Common myeloid progenitor, CD34-positive (primary cell): ENCODE data around the gene IFI6.
A peak's percentile ranks its signal among the peaks of the same experiment; 100 is the strongest.
"Not testable (repeated sequence)": the region's sequence is repeated elsewhere in the genome, so short reads cannot be mapped to it uniquely, and the experiment has no call there.

ENCODE experiments used
- CTCF ChIA-PET: fragments of 350-600 bp; sonication (Branson Sonifier 250); formaldehyde crosslinking; loops from one replicate; lab custom pipeline; 2021; ENCODE audit warnings: antibody characterized with exemption; lab: Charles Lee
- POLR2A ChIA-PET: fragments of 350-600 bp; sonication (Branson Sonifier 250); formaldehyde crosslinking; loops from one replicate; lab custom pipeline; 2021; ENCODE audit warnings: antibody characterized with exemption; lab: Charles Lee
- DNase-seq, 3 donors: peaks; one replicate each; pipeline versions ENCODE4 v3.0.0 to v3.0.0-alpha.2; 2013
- H3K27ac ChIP-seq, 2 experiments: 1 replicate in 1 of 2; 2 replicates in 1 of 2; pipeline ENCODE4 v1.7.0; 2013; ENCODE audit warnings: inconsistent platforms in 2 of 2, low read length in 2 of 2, mild to moderate bottlenecking in 2 of 2, low read depth in 1 of 2, moderate library complexity in 1 of 2; ENCODE audit not compliant: severe bottlenecking in 2 of 2, insufficient read depth in 1 of 2, poor library complexity in 1 of 2
- H3K27me3 ChIP-seq, 5 experiments: replicated peaks in 2 of 5; 1 replicate in 3 of 5; 2 replicates in 2 of 5; pipeline versions ENCODE4 v1.6.1 to v1.7.0; 2013; ENCODE audit warnings: low read length in 4 of 5, mild to moderate bottlenecking in 2 of 5, moderate library complexity in 2 of 5, inconsistent platforms in 1 of 5; ENCODE audit not compliant: insufficient read depth in 5 of 5, control insufficient read depth in 4 of 5
- H3K36me3 ChIP-seq, 4 experiments: 1 replicate in 2 of 4; 2 replicates in 2 of 4; pipeline versions ENCODE4 v1.6.1 to v1.7.0; 2013; ENCODE audit warnings: low read length in 3 of 4, control low read depth in 1 of 4, mild to moderate bottlenecking in 1 of 4; ENCODE audit not compliant: control insufficient read depth in 4 of 4, insufficient read depth in 4 of 4
- H3K4me1 ChIP-seq, 4 experiments: 1 replicate in 3 of 4; 2 replicates in 1 of 4; pipeline versions ENCODE4 v1.6.1 to v1.7.1; 2013; ENCODE audit warnings: low read length in 3 of 4, mild to moderate bottlenecking in 3 of 4, control low read depth in 1 of 4, inconsistent platforms in 1 of 4, moderate library complexity in 1 of 4; ENCODE audit not compliant: control insufficient read depth in 4 of 4, insufficient read depth in 4 of 4; ENCODE audit errors: control extremely low read depth in 1 of 4
- H3K4me3 ChIP-seq, 7 experiments: 1 replicate in 4 of 7; 2 replicates in 3 of 7; pipeline versions ENCODE4 v1.5.1 to v1.7.0; 2013; ENCODE audit warnings: mild to moderate bottlenecking in 7 of 7, low read length in 6 of 7, moderate library complexity in 6 of 7, inconsistent platforms in 2 of 7, low read depth in 2 of 7, control low read depth in 1 of 7; ENCODE audit not compliant: insufficient read depth in 4 of 7, control insufficient read depth in 1 of 7; ENCODE audit errors: extremely low read depth in 1 of 7
- H3K9me3 ChIP-seq, 5 experiments: 1 replicate in 4 of 5; 2 replicates in 1 of 5; pipeline versions ENCODE4 v1.6.1 to v1.7.1; 2013; ENCODE audit warnings: low read length in 4 of 5, mild to moderate bottlenecking in 2 of 5, inconsistent platforms in 1 of 5, low read depth in 1 of 5, moderate library complexity in 1 of 5; ENCODE audit not compliant: control insufficient read depth in 4 of 5, insufficient read depth in 2 of 5; ENCODE audit errors: control extremely low read depth in 1 of 5
- WGBS: methylation state at CpG from one replicate; pipeline ENCODE4 v1.1.5; 2013; ENCODE audit not compliant: insufficient coverage; 5-methylcytosine and 5-hydroxymethylcytosine counted together

Gene IFI6

DNA sequence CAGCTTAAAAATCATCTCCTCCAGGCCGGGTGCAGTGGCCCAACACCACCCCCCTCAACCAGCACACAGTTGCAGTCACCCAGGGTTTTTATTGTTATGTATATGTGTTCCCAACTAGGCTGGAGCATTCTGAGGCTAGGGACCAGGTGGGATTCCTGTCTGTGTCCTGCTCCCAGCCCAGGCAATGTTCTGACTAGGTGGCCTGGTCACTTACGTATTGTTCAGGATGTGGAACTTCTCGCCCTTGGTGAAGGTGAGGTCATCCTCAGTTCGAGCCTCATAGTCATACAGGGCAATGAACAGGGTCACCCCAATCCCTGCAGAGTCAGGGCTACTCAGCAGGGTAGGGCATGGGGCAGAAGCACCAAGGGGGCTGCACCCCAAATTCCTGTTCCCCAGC lies 49.2 kb downstream of the IFI6 start:
- H3K27ac ChIP-seq, result no peak overlapping the region
- H3K27me3 ChIP-seq, result no peaks in the 10 kb centered on the region
- no peaks in the 10 kb centered on the region for H3K36me3 ChIP-seq
- ChIA-PET CTCF (interaction anchor here (1.2 to 22.9 kb wide), 3 partner anchors 10 to 41 kb away, joined by 3 to 311 read pairs (median 297); partner anchors contain the start of gene AHDC1), POLR2A (interaction anchor here (0.6 kb wide), 1 partner anchor 9 kb away, joined by 3 read pairs; no protein-coding TSS in a partner anchor)
- H3K4me3 ChIP-seq, result no peak overlapping the region
- H3K9me3 ChIP-seq, result no peaks in the 10 kb centered on the region
- WGBS, result 85% methylated on average over 3 of the region's 4 CpGs
- no peak for DNase-seq
- H3K4me1 ChIP-seq, result peaks cover 24 to 84% (median 58%) of the 10 kb centered on the region in 4 experiments

DNA sequence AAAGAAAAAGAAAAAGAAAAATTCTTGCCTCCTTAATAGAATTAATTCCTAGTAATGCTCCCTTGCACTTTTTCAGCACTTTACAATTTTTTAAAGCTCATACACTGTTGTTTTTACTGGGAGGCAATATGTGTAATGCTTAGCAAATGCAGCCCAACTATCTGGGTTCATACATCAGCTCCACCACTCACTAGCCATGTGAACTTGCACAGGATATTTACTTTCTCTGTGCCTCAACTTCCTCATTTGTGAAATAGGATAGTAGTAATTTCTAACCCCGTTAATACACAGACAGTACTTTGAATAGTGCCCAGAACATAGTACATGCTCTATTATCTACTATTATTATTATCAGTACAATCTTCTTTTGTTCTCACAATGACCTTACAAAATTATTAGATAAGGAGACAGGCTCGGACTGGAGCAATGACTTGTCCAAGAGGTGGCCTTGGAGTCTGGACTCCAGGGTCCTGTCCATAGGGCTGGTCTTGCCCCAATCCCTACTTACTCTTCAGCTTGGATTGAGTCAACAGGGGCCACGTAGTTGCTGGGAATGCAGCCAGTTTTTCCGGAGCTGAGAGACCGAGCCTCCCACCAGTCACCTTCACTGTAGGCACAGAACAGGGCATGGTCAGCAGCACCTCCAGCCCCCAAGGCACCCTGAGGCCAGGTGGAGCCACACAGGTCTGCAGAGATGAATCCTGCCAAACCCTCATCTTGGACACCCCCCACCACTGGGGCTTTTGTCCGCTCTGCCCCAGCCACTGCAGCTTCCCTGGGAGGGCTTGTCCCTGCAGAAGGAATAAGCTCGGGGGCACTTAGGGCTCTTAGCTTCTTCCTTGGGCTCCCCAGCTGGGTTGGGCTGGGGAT lies 50.7 kb downstream of the IFI6 start:
- Histone ChIP-seq H3K9me3 (no peaks in the 10 kb centered on the region), H3K36me3 (no peaks in the 10 kb centered on the region), H3K4me3 (no peak overlapping the region), H3K27ac (no peak overlapping the region), H3K4me1 (peaks cover 24 to 85% (median 68%) of the 10 kb centered on the region in 4 experiments), H3K27me3 (no peaks in the 10 kb centered on the region)
- WGBS, result 93% methylated on average over 5 of the region's 7 CpGs
- CTCF ChIA-PET, result interaction anchor here (1.3 to 22.9 kb wide), 5 partner anchors 4 to 43 kb away, joined by 3 to 311 read pairs (median 297); partner anchors contain the start of genes AHDC1 and FGR
- DNase-seq, result peak in 1 of 3 donors; percentile 54
- POLR2A ChIA-PET, result no interaction called here

DNA sequence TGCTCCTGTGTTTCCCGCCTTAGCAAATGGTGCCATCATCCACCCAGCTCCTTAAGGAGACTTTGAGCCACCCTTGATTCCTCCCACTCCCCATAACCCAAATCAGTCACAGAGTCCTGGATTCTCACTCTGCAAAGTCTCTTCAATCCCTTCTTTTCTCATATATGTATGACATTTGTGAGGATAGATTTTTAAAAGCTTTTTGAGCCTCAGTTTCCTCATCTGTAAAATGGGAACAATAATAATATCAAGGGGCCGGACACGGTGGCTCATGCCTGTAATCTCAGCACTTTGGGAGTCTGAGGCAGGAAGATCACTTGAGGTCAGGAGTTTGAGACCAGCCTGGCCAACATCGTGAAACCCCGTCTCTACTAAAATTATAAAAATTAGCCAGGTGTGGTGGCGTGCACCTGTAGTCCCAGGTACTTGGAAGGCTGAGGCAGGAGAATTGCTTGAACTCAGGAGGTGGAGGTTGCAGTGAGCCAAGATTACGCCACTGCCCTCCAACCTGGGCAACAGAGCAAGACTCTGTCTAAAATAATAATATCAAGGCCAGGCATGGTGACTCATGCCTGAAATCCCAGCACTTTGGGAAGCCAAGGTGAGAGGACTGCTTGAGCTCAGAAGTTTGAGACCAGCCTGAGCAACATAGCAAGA lies 52.1 kb downstream of the IFI6 start:
- DNase-seq, H3K36me3 ChIP-seq, H3K9me3 ChIP-seq, H3K27ac ChIP-seq, H3K27me3 ChIP-seq, POLR2A ChIA-PET, H3K4me3 ChIP-seq: not testable (repeated sequence)
- 89% methylated on average over 7 of the region's 7 CpGs for WGBS
- H3K4me1 ChIP-seq, result peaks cover 19 to 72% (median 56%) of the 10 kb centered on the region in 4 experiments
- CTCF ChIA-PET, result interaction anchor here (0.8 to 22.9 kb wide), 7 partner anchors 5 to 225 kb away, joined by 3 to 311 read pairs (median 3); partner anchors contain the start of genes AHDC1 and FGR

DNA sequence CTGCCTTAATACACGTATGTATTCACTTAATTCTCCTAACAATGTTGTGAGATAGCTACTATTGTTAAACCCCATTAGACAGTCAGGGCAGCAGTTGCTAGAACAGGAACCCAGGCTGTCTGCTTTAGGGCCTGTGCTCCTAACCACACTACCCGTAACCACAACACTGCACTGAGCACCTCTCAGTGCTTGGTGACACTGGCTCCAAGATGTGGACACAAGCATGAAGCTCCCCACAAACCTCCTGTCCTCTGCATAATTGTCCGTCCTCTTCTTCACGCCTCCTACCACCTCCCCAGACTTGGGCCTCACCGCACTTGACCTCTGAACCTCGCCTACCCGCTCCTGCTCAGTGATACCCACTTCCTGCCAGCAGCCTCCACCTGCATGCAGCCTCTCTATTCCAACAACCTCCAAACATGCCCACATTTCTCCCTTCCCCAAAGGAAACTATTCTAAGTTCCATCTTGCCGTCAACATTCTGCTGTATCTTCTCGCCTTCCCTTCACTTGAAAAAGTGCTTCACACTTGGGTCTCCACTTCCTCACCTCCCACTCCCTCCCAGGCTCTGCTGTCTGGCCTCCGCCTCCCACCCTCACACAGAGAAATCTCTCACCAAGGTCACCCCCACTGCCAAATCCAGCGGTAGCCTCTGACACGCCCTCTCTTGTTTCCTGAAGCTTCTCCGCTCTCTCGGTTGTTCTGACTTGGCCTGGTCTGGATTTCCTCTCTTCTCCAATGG lies 53.5 kb downstream of the IFI6 start:
- no peaks in the 10 kb centered on the region for H3K27me3 ChIP-seq
- H3K27ac ChIP-seq, result peak overlapping the region in 1 of 2 experiments; percentile 68
- DNase-seq, result peak; percentile 47 to 92 (median 90)
- POLR2A ChIA-PET, result interaction anchor here (0.5 to 2.3 kb wide), 4 partner anchors 10 to 40 kb away, joined by 3 to 10 read pairs (median 6); no protein-coding TSS in a partner anchor
- no peaks in the 10 kb centered on the region for H3K9me3 ChIP-seq
- peaks cover 10 to 62% (median 42%) of the 10 kb centered on the region in 4 experiments for H3K4me1 ChIP-seq
- H3K4me3 ChIP-seq, result no peak overlapping the region
- CTCF ChIA-PET, result interaction anchor here (1.0 to 22.9 kb wide), 7 partner anchors 6 to 224 kb away, joined by 3 to 311 read pairs (median 9); partner anchors contain the start of genes AHDC1 and FGR
- H3K36me3 ChIP-seq, result no peaks in the 10 kb centered on the region
- WGBS, result 51% methylated on average over 9 of the region's 14 CpGs

DNA sequence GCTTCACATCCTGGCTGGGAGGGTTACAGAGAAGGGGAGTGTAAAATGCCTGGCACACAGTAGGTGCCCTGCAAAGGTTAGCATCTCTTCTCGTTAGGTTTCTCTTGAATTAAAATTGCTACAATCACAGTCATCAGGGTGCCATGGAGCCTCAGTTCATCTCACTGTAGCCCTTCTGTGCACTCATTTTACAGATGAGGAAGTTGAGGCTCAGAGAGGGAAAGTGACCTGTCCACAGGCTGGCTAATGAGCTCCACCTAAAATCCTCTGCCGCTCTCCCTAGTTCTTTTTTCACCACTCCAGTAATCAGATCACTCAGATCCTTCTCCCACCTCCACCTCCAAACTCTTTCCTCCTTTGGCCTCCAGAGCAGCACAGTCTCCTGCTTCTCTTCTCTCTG lies 54.6 kb downstream of the IFI6 start:
- 92% methylated on average over 2 of the region's 2 CpGs for WGBS
- Histone ChIP-seq H3K9me3 (no peaks in the 10 kb centered on the region), H3K4me3 (no peak overlapping the region), H3K27ac (peak overlapping the region in 1 of 2 experiments; percentile 68), H3K36me3 (no peaks in the 10 kb centered on the region), H3K27me3 (no peaks in the 10 kb centered on the region), H3K4me1 (peaks cover 5 to 53% (median 34%) of the 10 kb centered on the region in 4 experiments)
- ChIA-PET POLR2A (interaction anchor here (1.3 to 2.3 kb wide), 2 partner anchors 12 to 15 kb away, joined by 8 to 10 read pairs; no protein-coding TSS in a partner anchor), CTCF (interaction anchor here (0.6 to 22.9 kb wide), 9 partner anchors 5 to 609 kb away, joined by 3 to 311 read pairs (median 7); partner anchors contain the start of genes AHDC1 and FGR)
- DNase-seq, result no peak

DNA sequence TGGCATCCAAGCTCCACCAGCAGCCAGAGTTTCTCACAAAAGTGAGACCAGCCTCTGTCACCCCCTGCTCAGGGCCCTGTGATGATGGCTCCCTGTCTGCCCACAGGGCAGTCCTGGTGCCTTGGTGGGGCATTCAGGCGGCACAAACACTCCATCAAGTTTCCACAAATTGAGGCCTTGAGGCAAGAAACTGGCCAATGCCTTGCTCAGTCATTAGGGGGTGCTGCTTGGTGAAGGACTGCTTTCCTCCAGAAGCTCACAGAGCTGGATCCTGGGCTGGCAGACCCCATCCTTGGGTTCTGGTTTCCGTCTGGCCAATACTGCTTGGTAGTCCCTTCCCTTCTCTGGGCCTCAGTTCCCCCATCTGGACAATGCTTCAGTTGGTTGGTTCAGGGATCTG lies 55.6 kb downstream of the IFI6 start:
- Histone ChIP-seq H3K36me3 (no peaks in the 10 kb centered on the region), H3K4me1 (peaks cover 5 to 46% (median 28%) of the 10 kb centered on the region in 4 experiments), H3K9me3 (no peaks in the 10 kb centered on the region), H3K27me3 (no peaks in the 10 kb centered on the region), H3K27ac (no peak overlapping the region), H3K4me3 (no peak overlapping the region)
- peak in 1 of 3 donors; percentile 42 for DNase-seq
- CTCF ChIA-PET, result interaction anchor here (0.8 to 22.9 kb wide), 10 partner anchors 4 to 188 kb away, joined by 3 to 311 read pairs (median 6); partner anchors contain the start of genes AHDC1 and FGR
- 93% methylated on average over 2 of the region's 2 CpGs for WGBS
- POLR2A ChIA-PET, result no interaction called here
